CD8-positive, alpha-beta memory T cell (primary cell): ENCODE data around the gene AKR1B1. TPM values are rescaled to one million over a fixed set of nuclear protein-coding genes. Genes with fewer than 3 reads are reported as not detected.
A peak's percentile ranks its signal among the peaks of the same experiment; 100 is the strongest.

ENCODE experiments used
- CTCF ChIA-PET: fragments of 350-600 bp; sonication (Branson Sonifier 250); formaldehyde crosslinking; loops from one replicate; lab custom pipeline; 2021; ENCODE audit warnings: antibody characterized with exemption; lab: Charles Lee
- POLR2A ChIA-PET: fragments of 350-600 bp; sonication (Branson Sonifier 250); formaldehyde crosslinking; loops from one replicate; lab custom pipeline; 2021; ENCODE audit warnings: antibody characterized with exemption; lab: Charles Lee
- DNase-seq, 5 donors: peaks; one replicate each; pipeline versions ENCODE4 v3.0.0 to v3.0.0-alpha.2; 2020 to 2022; ENCODE audit warnings: mixed read lengths in 1 of 5
- H3K27ac ChIP-seq: one replicate; pipeline ENCODE4 v1.7.0; 2013; ENCODE audit warnings: low read depth, mild to moderate bottlenecking, low read length, moderate library complexity
- H3K27me3 ChIP-seq: 2 replicates; pipeline ENCODE4 v1.7.0; 2013; ENCODE audit warnings: low read length, mild to moderate bottlenecking; ENCODE audit not compliant: insufficient read depth, poor library complexity, severe bottlenecking
- H3K36me3 ChIP-seq: 2 replicates; pipeline ENCODE4 v1.7.0; 2013; ENCODE audit warnings: mild to moderate bottlenecking, low read length, moderate library complexity; ENCODE audit not compliant: insufficient read depth
- H3K4me1 ChIP-seq: 2 replicates; pipeline ENCODE4 v1.7.0; 2013; ENCODE audit warnings: mild to moderate bottlenecking, low read length, moderate library complexity; ENCODE audit not compliant: insufficient read depth
- H3K4me3 ChIP-seq: 2 replicates; pipeline ENCODE4 v1.7.0; 2013; ENCODE audit warnings: mild to moderate bottlenecking, low read length
- H3K9me3 ChIP-seq: 2 replicates; pipeline ENCODE4 v1.7.0; 2013; ENCODE audit warnings: mild to moderate bottlenecking, low read length
- H3K27ac Mint-ChIP-seq, 8 donors: one replicate each; pipeline ENCODE4 v1.8.0; 2020 to 2021; ENCODE audit warnings: mixed read lengths in 8 of 8, mild to moderate bottlenecking in 6 of 8, inconsistent platforms in 3 of 8, moderate library complexity in 3 of 8
- H3K27me3 Mint-ChIP-seq, 2 donors: one replicate each; pipeline ENCODE4 v1.8.0; 2020 to 2021; ENCODE audit warnings: mixed read lengths in 2 of 2, mild to moderate bottlenecking in 1 of 2, moderate library complexity in 1 of 2
- H3K36me3 Mint-ChIP-seq, 3 donors: one replicate each; pipeline ENCODE4 v1.8.0; 2020 to 2021; ENCODE audit warnings: mixed read lengths in 3 of 3, inconsistent platforms in 1 of 3, mild to moderate bottlenecking in 1 of 3
- H3K4me1 Mint-ChIP-seq, 3 donors: one replicate each; pipeline ENCODE4 v1.8.0; 2020 to 2021; ENCODE audit warnings: mixed read lengths in 3 of 3, inconsistent platforms in 1 of 3, mild to moderate bottlenecking in 1 of 3
- H3K4me3 Mint-ChIP-seq, 7 donors: one replicate each; pipeline ENCODE4 v1.8.0; 2020 to 2021; ENCODE audit warnings: mixed read lengths in 7 of 7, mild to moderate bottlenecking in 6 of 7, moderate library complexity in 4 of 7, inconsistent platforms in 2 of 7
- H3K9me3 Mint-ChIP-seq, 5 donors: one replicate each; pipeline ENCODE4 v1.8.0; 2020 to 2022; ENCODE audit warnings: mixed read lengths in 5 of 5, mild to moderate bottlenecking in 3 of 5, moderate library complexity in 2 of 5, inconsistent platforms in 1 of 5
- polyA plus RNA-seq: library from polyadenylated mRNA; unstranded; fragments of 300-500 nt; fragmentation: Illumina TruSeq; gene quantifications from one replicate; pipeline ENCODE4 v1.2.3, GENCODE V29; 2021
- total RNA-seq, 2 experiments: library from RNA; stranded (reverse); gene quantifications; one replicate each; pipeline ENCODE4 v1.2.3, GENCODE V29; 2021

Gene AKR1B1
- total RNA-seq (100 to 1,000 TPM; 117 to 120 TPM), polyA plus RNA-seq (170 TPM)

DNA sequence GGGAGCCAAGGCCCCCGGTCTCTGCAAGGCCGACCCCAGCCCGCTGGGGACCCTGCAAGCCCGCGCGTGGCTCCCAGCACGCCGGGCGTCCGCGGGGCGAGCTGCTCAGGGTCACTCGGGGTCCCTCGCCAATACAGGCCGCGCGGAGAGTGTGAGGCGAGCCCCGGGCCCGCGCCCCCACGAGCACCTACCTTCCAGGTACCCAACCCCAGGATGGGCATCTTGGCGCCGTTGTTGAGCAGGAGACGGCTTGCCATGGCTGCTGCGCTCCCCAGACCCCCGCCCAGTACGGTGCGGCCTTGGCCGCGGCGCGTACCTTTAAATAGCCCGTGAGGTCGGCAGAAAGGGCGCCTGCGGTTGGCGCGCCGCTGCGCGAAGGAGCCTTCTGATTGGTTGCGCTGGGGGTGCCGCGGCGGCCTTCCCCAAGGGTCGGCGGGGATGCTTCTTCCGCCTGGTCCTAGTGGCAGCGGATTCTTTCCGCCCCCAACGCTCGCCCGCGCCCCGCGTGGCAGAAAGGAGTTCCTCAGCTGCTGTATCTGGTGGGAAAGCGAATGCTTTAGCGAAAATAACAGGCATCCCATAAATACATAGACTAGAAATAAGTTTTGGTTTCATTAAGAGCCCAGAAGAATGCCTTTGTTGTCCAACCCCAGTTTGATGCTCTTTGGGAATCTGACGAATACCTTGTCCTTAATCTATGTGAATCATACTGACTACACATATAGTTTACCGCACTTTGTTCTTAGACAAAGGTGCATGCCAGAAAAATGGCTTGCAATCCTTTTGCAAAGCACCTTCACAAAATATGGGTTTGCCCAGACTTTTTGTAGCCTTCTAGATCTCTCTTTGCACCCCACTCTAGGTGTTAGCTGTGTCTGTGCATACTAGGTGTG, at the start of gene AKR1B1:
Gene AKR1B1 (minus strand): TSS at position 295 of the 893 bp plus-strand sequence. CDS start 38 bp downstream, at position 257.
- peaks cover 26% of the 10 kb centered on the region for H3K4me1 ChIP-seq
- no peaks in the 10 kb centered on the region for H3K36me3 ChIP-seq
- H3K27me3 ChIP-seq, result no peaks in the 10 kb centered on the region
- Mint-ChIP-seq H3K4me1 (peaks cover 47 to 54% (median 52%) of the 10 kb centered on the region in 3 donors), H3K9me3 (peaks cover 0 to 3% (median 1%) of the 10 kb centered on the region in 5 donors), H3K4me3 (peak within 1 kb of the TSS; percentile 85 to 94 (median 90)), H3K36me3 (peaks cover 0 to 17% (median 1%) of the 10 kb centered on the region in 3 donors), H3K27me3 (no peaks in the 10 kb centered on the region), H3K27ac (peak within 1 kb of the TSS; percentile 62 to 93 (median 87))
- DNase-seq, result peak; percentile 74 to 91 (median 86)
- ChIA-PET CTCF (interaction anchor here (1.2 to 7.3 kb wide), 9 partner anchors 10 to 187 kb away, joined by 3 to 55 read pairs (median 6); no protein-coding TSS in a partner anchor), POLR2A (interaction anchor here (0.7 to 1.9 kb wide), 3 partner anchors 26 to 751 kb away, joined by 3 to 8 read pairs (median 3); partner anchors contain the start of gene SLC35B4)
- H3K4me3 ChIP-seq, result peak within 1 kb of the TSS; percentile 48
- H3K27ac ChIP-seq, result peak within 1 kb of the TSS; percentile 62
- no peaks in the 10 kb centered on the region for H3K9me3 ChIP-seq

DNA sequence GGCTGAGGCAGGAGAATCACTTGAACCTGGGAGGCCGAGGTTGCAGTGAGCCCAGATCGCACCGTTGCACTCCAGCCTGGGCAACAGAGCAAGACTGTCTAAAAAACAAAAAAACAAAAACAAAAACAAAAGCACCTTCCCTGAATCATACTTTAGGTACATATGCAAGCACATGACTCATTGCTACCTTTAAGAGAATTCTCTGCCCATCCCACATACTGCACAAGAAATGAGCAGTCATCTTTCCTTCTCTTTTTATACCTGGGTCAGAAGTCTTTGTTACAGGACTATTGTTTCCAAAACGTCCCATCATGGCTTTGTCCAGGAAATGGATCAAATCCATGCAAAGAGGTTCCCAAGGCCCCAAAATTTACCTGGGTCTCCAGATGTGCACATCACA, 47.0 kb upstream of the AKR1B1 start:
- H3K27me3 ChIP-seq, result no peaks in the 10 kb centered on the region
- no peaks in the 10 kb centered on the region for H3K4me1 Mint-ChIP-seq
- no peak for DNase-seq
- no peak overlapping the region for H3K27ac ChIP-seq
- no peak overlapping the region for H3K4me3 Mint-ChIP-seq
- no peaks in the 10 kb centered on the region for H3K36me3 ChIP-seq
- ChIA-PET POLR2A (no interaction called here), CTCF (interaction anchor here (2.1 kb wide), 1 partner anchor 73 kb away, joined by 6 read pairs; no protein-coding TSS in a partner anchor)
- no peak overlapping the region for H3K4me3 ChIP-seq
- H3K9me3 ChIP-seq, result no peaks in the 10 kb centered on the region
- H3K9me3 Mint-ChIP-seq, result no peaks in the 10 kb centered on the region
- no peaks in the 10 kb centered on the region for H3K36me3 Mint-ChIP-seq
- H3K27me3 Mint-ChIP-seq, result peaks cover 6 to 8% of the 10 kb centered on the region in 2 donors
- H3K27ac Mint-ChIP-seq, result peak overlapping the region in 1 of 8 donors; percentile 22
- H3K4me1 ChIP-seq, result no peaks in the 10 kb centered on the region

- CTCF ChIA-PET, result no interaction called here
- H3K9me3 Mint-ChIP-seq, result no peaks in the 10 kb centered on the region
- no peak overlapping the region for H3K27ac Mint-ChIP-seq
These were observed 45.8 kb upstream of the AKR1B1 start for GRCh38 chr7:134504660-134505164.

DNA sequence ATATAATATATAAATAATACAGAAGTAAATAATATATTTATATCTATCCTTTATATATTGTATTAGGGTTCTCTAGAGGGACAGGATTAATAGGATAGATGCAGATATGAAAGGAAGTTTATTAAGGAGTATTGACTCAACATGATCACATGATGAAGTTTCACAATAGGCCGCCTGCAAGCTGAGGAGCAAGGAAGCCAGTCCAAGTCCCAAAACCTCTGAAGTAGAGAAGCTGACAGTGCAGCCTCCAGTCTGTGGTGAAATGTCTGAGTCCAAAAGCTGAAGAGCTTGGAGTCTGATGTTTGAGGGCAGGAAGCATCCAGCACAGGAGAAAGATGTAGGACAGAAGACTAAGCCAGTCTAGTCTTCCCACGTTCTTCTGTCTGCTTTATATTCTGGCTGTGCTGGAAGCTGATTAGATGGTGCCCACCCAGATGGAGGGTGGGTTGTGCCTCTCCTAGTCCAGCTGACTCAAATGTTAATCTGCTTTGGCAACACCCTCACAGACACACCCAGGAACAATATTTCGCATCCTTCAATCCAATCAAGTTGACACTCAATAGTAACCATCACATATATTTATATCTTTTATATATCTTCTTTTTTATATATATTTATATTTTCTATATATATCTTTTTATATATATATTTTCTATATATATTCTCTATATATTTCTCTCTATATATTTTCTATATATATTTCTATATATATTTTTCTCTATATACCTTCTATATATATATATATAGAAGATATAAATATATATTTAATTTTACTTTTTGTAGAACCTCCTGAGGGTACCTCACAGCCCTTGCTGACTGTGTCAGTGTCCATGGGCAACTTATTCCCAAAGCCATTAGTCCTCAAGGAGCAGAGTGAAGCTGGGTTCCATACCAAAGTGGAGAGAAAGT, 43.8 kb upstream of the AKR1B1 start:
- ChIA-PET CTCF (no interaction called here), POLR2A (no interaction called here)
- no peaks in the 10 kb centered on the region for H3K4me1 ChIP-seq
- H3K4me3 ChIP-seq, result no peak overlapping the region
- H3K27ac Mint-ChIP-seq, result no peak overlapping the region
- no peaks in the 10 kb centered on the region for H3K9me3 ChIP-seq
- H3K9me3 Mint-ChIP-seq, result no peaks in the 10 kb centered on the region
- no peaks in the 10 kb centered on the region for H3K36me3 Mint-ChIP-seq
- H3K36me3 ChIP-seq, result no peaks in the 10 kb centered on the region
- no peaks in the 10 kb centered on the region for H3K27me3 ChIP-seq
- no peak overlapping the region for H3K4me3 Mint-ChIP-seq
- peaks cover 10 to 15% of the 10 kb centered on the region in 2 donors for H3K27me3 Mint-ChIP-seq
- no peaks in the 10 kb centered on the region for H3K4me1 Mint-ChIP-seq
- no peak overlapping the region for H3K27ac ChIP-seq
- DNase-seq, result no peak

More at GRCh38 chr7:134504660-134505164, 45.8 kb upstream of the AKR1B1 start:
- Histone ChIP-seq H3K27ac (no peak overlapping the region), H3K9me3 (no peaks in the 10 kb centered on the region), H3K27me3 (no peaks in the 10 kb centered on the region), H3K4me1 (no peaks in the 10 kb centered on the region), H3K36me3 (no peaks in the 10 kb centered on the region), H3K4me3 (no peak overlapping the region)
- no peak for DNase-seq
- Mint-ChIP-seq H3K4me1 (no peaks in the 10 kb centered on the region), H3K36me3 (no peaks in the 10 kb centered on the region), H3K27me3 (peaks cover 10% of the 10 kb centered on the region in 2 donors), H3K4me3 (no peak overlapping the region)
- POLR2A ChIA-PET, result no interaction called here

DNA sequence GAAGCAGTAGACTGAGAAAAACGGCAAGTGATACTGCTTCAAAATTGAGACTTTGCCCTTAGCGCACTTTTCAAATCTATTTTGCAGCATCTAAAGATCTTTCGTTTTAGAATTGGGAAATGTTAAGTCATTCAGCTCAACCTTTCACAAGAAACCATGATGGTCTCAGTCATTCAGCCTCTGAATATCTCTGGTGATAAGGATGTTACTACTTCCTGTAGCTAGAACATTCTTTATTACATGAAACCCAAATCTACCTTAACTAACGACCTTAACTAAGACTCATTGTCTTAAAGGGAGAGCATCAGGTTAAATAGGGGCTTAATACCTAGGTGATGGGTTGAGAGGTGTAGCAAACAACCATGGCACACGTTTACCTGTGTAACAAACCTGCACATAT, 42.1 kb upstream of the AKR1B1 start:
- no peak overlapping the region for H3K27ac Mint-ChIP-seq
- Histone ChIP-seq H3K27me3 (no peaks in the 10 kb centered on the region), H3K4me3 (no peak overlapping the region), H3K4me1 (no peaks in the 10 kb centered on the region), H3K36me3 (no peaks in the 10 kb centered on the region), H3K27ac (no peak overlapping the region), H3K9me3 (no peaks in the 10 kb centered on the region)
- ChIA-PET POLR2A (no interaction called here), CTCF (interaction anchor here (1.4 kb wide), 1 partner anchor 68 kb away, joined by 3 read pairs; no protein-coding TSS in a partner anchor)
- no peaks in the 10 kb centered on the region for H3K36me3 Mint-ChIP-seq
- peaks cover 9 to 15% of the 10 kb centered on the region in 2 donors for H3K27me3 Mint-ChIP-seq
- DNase-seq, result no peak
- H3K9me3 Mint-ChIP-seq, result no peaks in the 10 kb centered on the region
- H3K4me1 Mint-ChIP-seq, result no peaks in the 10 kb centered on the region
- no peak overlapping the region for H3K4me3 Mint-ChIP-seq

DNA sequence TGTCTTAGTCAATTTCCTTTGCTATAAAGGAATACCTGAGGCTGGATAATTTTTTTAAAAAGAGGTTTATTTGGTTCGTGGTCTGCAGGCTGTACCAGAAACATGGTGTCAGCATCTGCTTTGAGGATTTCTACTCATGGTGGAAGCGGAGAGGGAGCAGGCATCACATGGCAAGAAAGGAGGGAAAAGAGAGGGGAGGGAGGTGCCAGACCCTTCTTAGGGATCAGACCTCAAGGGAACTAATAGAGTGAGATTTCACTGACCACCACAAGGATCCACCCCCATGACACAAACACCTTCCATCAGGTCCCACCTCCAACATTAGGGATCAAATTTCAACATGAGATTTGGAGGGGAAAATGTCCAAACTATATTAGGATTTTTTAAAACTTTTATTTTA, 41.5 kb upstream of the AKR1B1 start:
- Histone ChIP-seq H3K4me1 (no peaks in the 10 kb centered on the region), H3K9me3 (no peaks in the 10 kb centered on the region), H3K36me3 (no peaks in the 10 kb centered on the region), H3K27me3 (no peaks in the 10 kb centered on the region), H3K27ac (no peak overlapping the region), H3K4me3 (no peak overlapping the region)
- ChIA-PET POLR2A (no interaction called here), CTCF (interaction anchor here (1.4 kb wide), 1 partner anchor 67 kb away, joined by 3 read pairs; no protein-coding TSS in a partner anchor)
- Mint-ChIP-seq H3K9me3 (no peaks in the 10 kb centered on the region), H3K4me3 (no peak overlapping the region), H3K27me3 (peaks cover 9 to 12% of the 10 kb centered on the region in 2 donors), H3K36me3 (no peaks in the 10 kb centered on the region), H3K27ac (no peak overlapping the region), H3K4me1 (no peaks in the 10 kb centered on the region)
- DNase-seq, result no peak

GRCh38 chr7:134495546-134495945, 36.6 kb upstream of the AKR1B1 start:
- ChIA-PET CTCF (interaction anchor here (1.5 kb wide), 1 partner anchor 12 kb away, joined by 4 read pairs; no protein-coding TSS in a partner anchor), POLR2A (no interaction called here)
- H3K27ac ChIP-seq, result no peak overlapping the region
- Mint-ChIP-seq H3K4me3 (no peak overlapping the region), H3K27ac (no peak overlapping the region), H3K27me3 (peaks cover 12 to 39% of the 10 kb centered on the region in 2 donors), H3K36me3 (no peaks in the 10 kb centered on the region), H3K4me1 (no peaks in the 10 kb centered on the region), H3K9me3 (no peaks in the 10 kb centered on the region)
- no peaks in the 10 kb centered on the region for H3K36me3 ChIP-seq
- no peaks in the 10 kb centered on the region for H3K9me3 ChIP-seq
- H3K27me3 ChIP-seq, result no peaks in the 10 kb centered on the region
- no peak for DNase-seq
- no peak overlapping the region for H3K4me3 ChIP-seq
- H3K4me1 ChIP-seq, result no peaks in the 10 kb centered on the region
